ENCODE results near the gene SELP. TPM values are rescaled to one million over a fixed set of nuclear protein-coding genes. Genes with fewer than 3 reads are reported as not detected.

Gene SELP
- total RNA-seq, 4 donors from 2014 or later, result 0.85 to 2.5 (median 1.2) TPM

DNA sequence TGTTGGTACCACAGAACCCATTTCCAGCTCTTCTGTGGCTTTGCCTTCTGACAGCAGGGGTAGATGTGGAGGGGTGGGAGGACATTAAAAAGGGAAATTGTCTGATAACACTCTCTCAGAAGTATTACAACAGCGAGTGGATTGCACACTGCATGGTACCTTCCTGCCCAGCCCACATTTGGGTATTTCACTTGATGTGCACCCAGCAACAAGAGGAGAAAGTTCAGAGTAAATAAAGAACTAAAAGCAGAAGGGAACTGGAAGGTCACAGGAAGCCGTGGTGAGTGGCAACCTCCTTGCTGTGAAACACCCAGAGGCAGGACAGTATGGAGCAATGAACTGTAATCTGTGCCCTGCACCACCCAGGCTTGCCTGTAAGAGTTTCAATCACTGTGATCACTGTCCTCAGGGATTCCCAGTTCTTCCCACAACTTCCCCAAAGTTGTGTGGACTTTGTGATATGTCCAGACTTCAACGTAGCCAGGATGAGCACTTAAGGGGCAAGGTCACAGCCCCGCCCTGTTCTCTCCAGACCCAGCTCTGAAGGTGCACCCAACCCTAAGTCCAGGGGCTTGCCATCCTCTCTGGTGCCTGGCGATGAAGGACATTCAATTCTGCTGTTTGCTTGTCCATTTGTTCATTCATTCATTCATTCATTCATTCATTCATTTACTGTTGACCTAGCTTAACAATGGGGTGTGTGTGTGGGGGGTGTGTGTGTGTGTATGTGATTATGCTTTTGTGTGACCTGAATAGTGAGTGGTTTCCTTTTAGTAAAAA lies 25.0 kb downstream of the SELP start:
- Histone ChIP-seq H3K4me1 (peaks cover 0 to 4% of the 10 kb centered on the region in 2 donors), H3K9me3 (no peaks in the 10 kb centered on the region), H3K27ac (no peak overlapping the region), H3K36me3 (no peaks in the 10 kb centered on the region), H3K27me3 (no peaks in the 10 kb centered on the region), H3K4me3 (no peak overlapping the region)
- TF ChIP-seq, protein P1, sequence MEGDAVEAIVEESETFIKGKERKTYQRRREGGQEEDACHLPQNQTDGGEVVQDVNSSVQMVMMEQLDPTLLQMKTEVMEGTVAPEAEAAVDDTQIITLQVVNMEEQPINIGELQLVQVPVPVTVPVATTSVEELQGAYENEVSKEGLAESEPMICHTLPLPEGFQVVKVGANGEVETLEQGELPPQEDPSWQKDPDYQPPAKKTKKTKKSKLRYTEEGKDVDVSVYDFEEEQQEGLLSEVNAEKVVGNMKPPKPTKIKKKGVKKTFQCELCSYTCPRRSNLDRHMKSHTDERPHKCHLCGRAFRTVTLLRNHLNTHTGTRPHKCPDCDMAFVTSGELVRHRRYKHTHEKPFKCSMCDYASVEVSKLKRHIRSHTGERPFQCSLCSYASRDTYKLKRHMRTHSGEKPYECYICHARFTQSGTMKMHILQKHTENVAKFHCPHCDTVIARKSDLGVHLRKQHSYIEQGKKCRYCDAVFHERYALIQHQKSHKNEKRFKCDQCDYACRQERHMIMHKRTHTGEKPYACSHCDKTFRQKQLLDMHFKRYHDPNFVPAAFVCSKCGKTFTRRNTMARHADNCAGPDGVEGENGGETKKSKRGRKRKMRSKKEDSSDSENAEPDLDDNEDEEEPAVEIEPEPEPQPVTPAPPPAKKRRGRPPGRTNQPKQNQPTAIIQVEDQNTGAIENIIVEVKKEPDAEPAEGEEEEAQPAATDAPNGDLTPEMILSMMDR (IDR thresholded peaks at IDR 0.05 in 4 of 5, conservative IDR thresholded peaks at IDR 0.05 in 1 of 5), result no peak
- no peak for TF ChIP-seq POLR2A (IDR thresholded peaks at IDR 0.05)
- no peak for ATAC-seq
- no peak for DNase-seq
- intact Hi-C loops (cut with DNase I; ENCODE audit: low total_unique reads), result loop anchor here (5.0 kb wide), 1 partner anchor 107 kb away; the partner anchor contains the start of gene SELL
- in situ Hi-C loops (cut with MboI; ENCODE audit: low sequenced_read_pairs in 4 of 4), result no loop called here

DNA sequence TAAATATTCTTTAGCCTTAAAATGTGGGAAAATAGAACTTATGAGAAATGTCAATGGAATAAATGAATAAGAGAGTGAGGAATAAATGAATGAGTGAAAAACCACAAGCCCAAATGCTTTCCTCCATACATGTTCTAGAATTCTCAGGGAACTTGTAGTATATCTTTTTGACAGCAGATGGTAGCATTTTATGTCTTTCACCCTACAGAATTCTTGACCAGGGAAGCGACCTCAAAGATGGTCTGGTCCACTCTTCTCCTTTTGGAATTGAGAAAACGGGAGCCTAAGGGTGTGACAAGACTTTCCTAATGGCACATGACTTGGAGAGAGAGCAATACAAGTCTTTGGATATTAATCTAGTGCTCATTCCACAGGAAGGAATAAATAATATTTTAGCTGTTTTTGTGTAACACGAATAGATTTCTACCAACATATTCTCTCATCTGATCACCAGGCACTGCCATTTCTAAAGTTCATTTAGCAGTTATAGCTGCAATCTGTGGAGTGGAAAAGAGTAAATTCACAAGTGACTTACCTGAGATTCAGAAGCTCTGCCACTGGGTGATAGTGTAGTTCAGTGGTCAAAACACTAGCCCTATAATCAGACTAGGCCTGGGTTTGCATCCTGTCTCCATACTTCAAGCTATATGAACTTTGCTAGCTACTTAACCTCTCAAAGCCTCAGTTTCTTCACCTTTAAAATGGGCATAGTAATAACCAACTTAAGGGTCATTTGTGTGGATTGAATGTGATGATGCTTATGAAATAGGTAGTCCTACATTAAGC lies 28.6 kb downstream of the SELP start:
- intact Hi-C loops (cut with DNase I; ENCODE audit: low total_unique reads), result loop anchor here (5.0 kb wide), 1 partner anchor 111 kb away; the partner anchor contains the start of gene SELL
- Histone ChIP-seq H3K4me1 (no peaks in the 10 kb centered on the region), H3K36me3 (no peaks in the 10 kb centered on the region), H3K9me3 (no peaks in the 10 kb centered on the region), H3K4me3 (no peak overlapping the region), H3K27ac (no peak overlapping the region), H3K27me3 (no peaks in the 10 kb centered on the region)
- TF ChIP-seq, protein P1 (IDR thresholded peaks at IDR 0.05 in 4 of 5, conservative IDR thresholded peaks at IDR 0.05 in 1 of 5), result peak in 1 of 5 experiments; percentile 23
- no peak for TF ChIP-seq POLR2A (IDR thresholded peaks at IDR 0.05)
- DNase-seq (no peak), ATAC-seq (no peak)
- in situ Hi-C loops (cut with MboI; ENCODE audit: low sequenced_read_pairs in 4 of 4), result no loop called here

DNA sequence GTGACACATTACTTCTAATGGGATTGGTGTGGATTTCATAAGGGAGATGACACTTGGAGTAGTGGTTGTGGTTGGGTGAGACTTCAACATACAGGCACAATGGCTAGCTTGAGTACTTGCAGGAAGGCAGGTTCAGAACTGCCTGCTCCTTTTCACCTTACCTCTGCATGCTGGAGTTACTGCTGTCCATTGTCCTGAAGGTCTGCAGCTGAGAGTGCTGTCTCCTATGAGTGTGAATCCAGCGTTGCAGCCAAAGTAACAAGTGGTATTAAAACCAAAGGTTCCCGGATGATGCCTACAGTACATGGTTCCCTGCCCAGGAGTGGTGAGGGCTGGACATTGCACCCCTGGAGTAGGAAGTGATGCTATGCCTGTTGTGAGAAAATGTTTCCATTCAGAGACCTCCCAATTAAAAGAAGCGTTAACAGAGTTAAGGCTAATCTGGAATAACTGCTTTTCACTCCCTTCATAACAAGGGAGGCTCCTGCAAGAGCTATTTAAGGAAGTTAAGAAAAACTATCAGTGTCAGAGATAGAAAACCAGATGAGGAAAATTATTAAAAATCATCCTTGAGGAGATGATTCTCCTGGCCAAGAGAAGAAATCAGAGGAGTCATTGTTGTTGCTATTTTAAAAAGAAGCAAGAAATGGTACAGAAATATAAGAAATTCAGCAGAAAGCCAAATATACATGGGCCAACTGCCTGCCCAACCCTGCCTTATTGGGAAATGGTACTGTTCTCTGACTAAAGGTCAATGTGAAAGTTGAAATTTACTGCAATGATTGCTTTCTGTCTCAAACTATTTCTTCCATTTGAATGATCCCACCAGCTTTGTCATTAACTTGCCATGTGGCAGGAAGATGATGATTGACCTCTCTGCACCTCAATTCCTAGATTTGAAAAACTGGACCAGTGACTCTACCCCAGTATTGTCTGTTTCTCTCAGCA lies 33.9 kb downstream of the SELP start:
- intact Hi-C loops (cut with DNase I; ENCODE audit: low total_unique reads) (no loop called here), in situ Hi-C loops (cut with MboI; ENCODE audit: low sequenced_read_pairs in 4 of 4) (no loop called here)
- H3K4me1 ChIP-seq, result no peaks in the 10 kb centered on the region
- no peaks in the 10 kb centered on the region for H3K36me3 ChIP-seq
- no peaks in the 10 kb centered on the region for H3K9me3 ChIP-seq
- TF ChIP-seq POLR2A (IDR thresholded peaks at IDR 0.05), result no peak
- TF ChIP-seq, protein P1 (IDR thresholded peaks at IDR 0.05 in 4 of 5, conservative IDR thresholded peaks at IDR 0.05 in 1 of 5), result no peak
- H3K4me3 ChIP-seq, result no peak overlapping the region
- no peak for DNase-seq
- ATAC-seq, result no peak
- H3K27me3 ChIP-seq, result no peaks in the 10 kb centered on the region
- H3K27ac ChIP-seq, result no peak overlapping the region

DNA sequence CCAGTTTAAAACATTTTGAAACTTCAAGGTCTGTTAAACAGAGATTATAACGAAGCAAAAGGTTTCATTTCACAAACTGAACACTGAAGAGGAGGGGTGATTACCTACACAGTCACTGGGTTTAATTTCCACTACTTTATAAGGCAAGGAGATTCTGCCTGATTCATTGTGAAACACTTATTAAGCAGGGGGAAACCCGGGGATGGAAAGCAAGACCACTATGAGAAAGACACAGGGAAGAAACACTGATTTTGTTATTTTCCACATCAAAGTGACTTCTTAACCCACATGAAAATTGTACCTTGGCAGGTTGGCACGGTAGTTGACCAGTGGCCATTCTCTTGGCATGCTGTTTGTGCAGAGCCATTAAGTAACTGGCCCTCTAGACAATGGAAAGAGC lies 35.5 kb downstream of the SELP start:
- in situ Hi-C loops (cut with MboI; ENCODE audit: low sequenced_read_pairs in 4 of 4) (no loop called here), intact Hi-C loops (cut with DNase I; ENCODE audit: low total_unique reads) (no loop called here)
- Histone ChIP-seq H3K36me3 (no peaks in the 10 kb centered on the region), H3K9me3 (no peaks in the 10 kb centered on the region), H3K4me3 (no peak overlapping the region), H3K27me3 (no peaks in the 10 kb centered on the region), H3K4me1 (no peaks in the 10 kb centered on the region), H3K27ac (no peak overlapping the region)
- no peak for DNase-seq
- TF ChIP-seq POLR2A (IDR thresholded peaks at IDR 0.05), result no peak
- TF ChIP-seq, protein P1 (IDR thresholded peaks at IDR 0.05 in 4 of 5, conservative IDR thresholded peaks at IDR 0.05 in 1 of 5), result no peak
- ATAC-seq, result no peak
